Measurements from ENCODE around the gene COL9A1.

GRCh38 chr6:70336996-70337742, 34.3 kb upstream of the COL9A1 start:
- TF ChIP-seq EP300 (IDR thresholded peaks at IDR 0.05) (no peak), POLR2A (IDR thresholded peaks at IDR 0.05) (no peak)
- TF ChIP-seq, protein P1, sequence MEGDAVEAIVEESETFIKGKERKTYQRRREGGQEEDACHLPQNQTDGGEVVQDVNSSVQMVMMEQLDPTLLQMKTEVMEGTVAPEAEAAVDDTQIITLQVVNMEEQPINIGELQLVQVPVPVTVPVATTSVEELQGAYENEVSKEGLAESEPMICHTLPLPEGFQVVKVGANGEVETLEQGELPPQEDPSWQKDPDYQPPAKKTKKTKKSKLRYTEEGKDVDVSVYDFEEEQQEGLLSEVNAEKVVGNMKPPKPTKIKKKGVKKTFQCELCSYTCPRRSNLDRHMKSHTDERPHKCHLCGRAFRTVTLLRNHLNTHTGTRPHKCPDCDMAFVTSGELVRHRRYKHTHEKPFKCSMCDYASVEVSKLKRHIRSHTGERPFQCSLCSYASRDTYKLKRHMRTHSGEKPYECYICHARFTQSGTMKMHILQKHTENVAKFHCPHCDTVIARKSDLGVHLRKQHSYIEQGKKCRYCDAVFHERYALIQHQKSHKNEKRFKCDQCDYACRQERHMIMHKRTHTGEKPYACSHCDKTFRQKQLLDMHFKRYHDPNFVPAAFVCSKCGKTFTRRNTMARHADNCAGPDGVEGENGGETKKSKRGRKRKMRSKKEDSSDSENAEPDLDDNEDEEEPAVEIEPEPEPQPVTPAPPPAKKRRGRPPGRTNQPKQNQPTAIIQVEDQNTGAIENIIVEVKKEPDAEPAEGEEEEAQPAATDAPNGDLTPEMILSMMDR (IDR thresholded peaks at IDR 0.05) = no peak
